Non-pigmented ciliary epithelial cell (primary cell): ENCODE measurements around the gene NDFIP2.

Source experiments
- DNase-seq: peaks from one replicate; pipeline ENCODE4 v3.0.0-alpha.2; 2010; ENCODE audit warnings: low read depth

NDFIP2 gene

GRCh38 chr13:79497064-79497463 is 16.1 kb downstream of the NDFIP2 start:
- DNase-seq: no peak

- DNase-seq: no peak
Observed at GRCh38 chr13:79497852-79498251, 16.9 kb downstream of the NDFIP2 start.

GRCh38 chr13:79500829-79501228 is 19.9 kb downstream of the NDFIP2 start:
- DNase-seq: no peak

GRCh38 chr13:79501538-79502232 is 20.7 kb downstream of the NDFIP2 start:
- DNase-seq: no peak

- no peak for DNase-seq
Observed at GRCh38 chr13:79502859-79503468, 22.0 kb downstream of the NDFIP2 start.

GRCh38 chr13:79503473-79504017 is 22.6 kb downstream of the NDFIP2 start:
- DNase-seq: no peak

GRCh38 chr13:79508224-79508961 is 27.4 kb downstream of the NDFIP2 start:
- no peak for DNase-seq

- DNase-seq: no peak
Observed at GRCh38 chr13:79511611-79512010, 30.7 kb downstream of the NDFIP2 start.

GRCh38 chr13:79512950-79513349 is 32.0 kb downstream of the NDFIP2 start:
- DNase-seq: no peak

GRCh38 chr13:79516595-79516994 is 35.6 kb downstream of the NDFIP2 start:
- DNase-seq: no peak

GRCh38 chr13:79519255-79519654 is 38.3 kb downstream of the NDFIP2 start:
- DNase-seq: peak; percentile 19

GRCh38 chr13:79522583-79522982 is 41.6 kb downstream of the NDFIP2 start:
- DNase-seq: peak; percentile 80

GRCh38 chr13:79525064-79525857 is 44.3 kb downstream of the NDFIP2 start:
- DNase-seq: no peak

GRCh38 chr13:79527698-79528097 is 46.7 kb downstream of the NDFIP2 start:
- DNase-seq: no peak

GRCh38 chr13:79528356-79528755 is 47.4 kb downstream of the NDFIP2 start:
- no peak for DNase-seq

GRCh38 chr13:79528759-79529191 is 47.8 kb downstream of the NDFIP2 start:
- no peak for DNase-seq

- no peak for DNase-seq
Observed at GRCh38 chr13:79529817-79530216, 48.9 kb downstream of the NDFIP2 start.

- no peak for DNase-seq
Observed at GRCh38 chr13:79530270-79530669, 49.3 kb downstream of the NDFIP2 start.

GRCh38 chr13:79531542-79532254 is 50.7 kb downstream of the NDFIP2 start:
- DNase-seq: no peak

GRCh38 chr13:79532576-79532975 is 51.6 kb downstream of the NDFIP2 start:
- no peak for DNase-seq

- no peak for DNase-seq
Observed at GRCh38 chr13:79533781-79534400, 52.9 kb downstream of the NDFIP2 start.
